ENCODE results near the gene TUT1. TPM values are rescaled to one million over a fixed set of nuclear protein-coding genes. Genes with fewer than 3 reads are reported as not detected.

TUT1 gene
- total RNA-seq, 1 experiment from 2014 or later: 26.0 TPM

GRCh38 chr11:62542111-62542745 lies 49.1 kb downstream of the TUT1 start:
- peaks cover 30% of the 10 kb centered on the region for H3K36me3 Mint-ChIP-seq (ENCODE audit: insufficient read depth, unreplicated experiment)
- peaks cover 38% of the 10 kb centered on the region for H3K4me1 Mint-ChIP-seq (ENCODE audit: insufficient read depth, unreplicated experiment)
- H3K9me3 Mint-ChIP-seq (ENCODE audit: unreplicated experiment): no peaks in the 10 kb centered on the region
- no peaks in the 10 kb centered on the region for H3K27me3 Mint-ChIP-seq (ENCODE audit: insufficient read depth, unreplicated experiment)
- intact Hi-C loops (cut with micrococcal nuclease): loop anchor here (1.0 kb wide), 3 partner anchors 18 to 147 kb away; no protein-coding TSS in a partner anchor
- no peak for TF ChIP-seq CTCF (IDR thresholded peaks at IDR 0.05; ENCODE audit: unreplicated experiment)
- peak overlapping the region; percentile 99 for H3K4me3 Mint-ChIP-seq (ENCODE audit: unreplicated experiment)
- DNase-seq (ENCODE audit: unreplicated experiment): no peak
- no TSS peak for BruUV-seq (replicated peaks)
- H3K27ac Mint-ChIP-seq (ENCODE audit: low read depth, unreplicated experiment): peak overlapping the region; percentile 69
- ChIA-PET CTCF (interaction anchor here (0.6 to 13.1 kb wide), 30 partner anchors 8 to 1036 kb away, joined by 3 to 225 read pairs (median 7); partner anchors contain the start of gene TUT1), POLR2A (interaction anchor here (0.7 to 11.4 kb wide), 17 partner anchors 16 to 299 kb away, joined by 3 to 599 read pairs (median 6); partner anchors contain the start of genes EEF1G, HNRNPUL2, MTA2 and TUT1)

- DNase-seq (ENCODE audit: unreplicated experiment): no peak
- no peak for TF ChIP-seq CTCF (IDR thresholded peaks at IDR 0.05; ENCODE audit: unreplicated experiment)
- CTCF ChIA-PET: interaction anchor here (1.4 to 13.1 kb wide), 8 partner anchors 12 to 148 kb away, joined by 4 to 225 read pairs (median 22); partner anchors contain the start of gene TUT1
- peaks cover 42% of the 10 kb centered on the region for H3K36me3 Mint-ChIP-seq (ENCODE audit: insufficient read depth, unreplicated experiment)
- peaks cover 38% of the 10 kb centered on the region for H3K4me1 Mint-ChIP-seq (ENCODE audit: insufficient read depth, unreplicated experiment)
- POLR2A ChIA-PET: interaction anchor here (0.6 to 11.4 kb wide), 12 partner anchors 17 to 213 kb away, joined by 3 to 599 read pairs (median 10); partner anchors contain the start of genes EEF1G and TUT1
- H3K27ac Mint-ChIP-seq (ENCODE audit: low read depth, unreplicated experiment): peak overlapping the region; percentile 61
- H3K4me3 Mint-ChIP-seq (ENCODE audit: unreplicated experiment): peak overlapping the region; percentile 99
- no TSS peak for BruUV-seq (replicated peaks)
- no peaks in the 10 kb centered on the region for H3K9me3 Mint-ChIP-seq (ENCODE audit: unreplicated experiment)
- intact Hi-C loops (cut with micrococcal nuclease): no loop called here
- H3K27me3 Mint-ChIP-seq (ENCODE audit: insufficient read depth, unreplicated experiment): no peaks in the 10 kb centered on the region
These were observed 50.3 kb downstream of the TUT1 start for GRCh38 chr11:62540804-62541701.

GRCh38 chr11:62539238-62539925 lies 51.9 kb downstream of the TUT1 start:
- H3K4me1 Mint-ChIP-seq (ENCODE audit: insufficient read depth, unreplicated experiment): peaks cover 43% of the 10 kb centered on the region
- intact Hi-C loops (cut with micrococcal nuclease): loop anchor here (1.0 kb wide), 1 partner anchor 42 kb away; no protein-coding TSS in a partner anchor
- no peaks in the 10 kb centered on the region for H3K9me3 Mint-ChIP-seq (ENCODE audit: unreplicated experiment)
- TF ChIP-seq CTCF (IDR thresholded peaks at IDR 0.05; ENCODE audit: unreplicated experiment): no peak
- peak; percentile 93 for DNase-seq (ENCODE audit: unreplicated experiment)
- peak overlapping the region; percentile 42 for H3K27ac Mint-ChIP-seq (ENCODE audit: low read depth, unreplicated experiment)
- H3K4me3 Mint-ChIP-seq (ENCODE audit: unreplicated experiment): peak overlapping the region; percentile 99
- ChIA-PET CTCF (interaction anchor here (0.6 to 13.1 kb wide), 14 partner anchors 11 to 940 kb away, joined by 3 to 225 read pairs (median 4); no protein-coding TSS in a partner anchor), POLR2A (interaction anchor here (0.6 to 11.4 kb wide), 22 partner anchors 9 to 719 kb away, joined by 3 to 599 read pairs (median 4); partner anchors contain the start of genes B3GAT3, CHRM1, EEF1G and TUT1)
- peaks cover 50% of the 10 kb centered on the region for H3K36me3 Mint-ChIP-seq (ENCODE audit: insufficient read depth, unreplicated experiment)
- no peaks in the 10 kb centered on the region for H3K27me3 Mint-ChIP-seq (ENCODE audit: insufficient read depth, unreplicated experiment)
- BruUV-seq (replicated peaks): no TSS peak

Data from MCF 10A (cell line).